GM21786 (cell line): Measurements from ENCODE around the gene CRYBG2.

ENCODE experiments used
- ATAC-seq: cut with Tn5 transposase; IDR thresholded peaks from one replicate; pipeline ENCODE4 v1.9.1; 2021; ENCODE audit not compliant: unreplicated experiment

Gene CRYBG2

GRCh38 chr1:26372039-26372438, 18.1 kb upstream of the CRYBG2 start:
- ATAC-seq, result no peak

GRCh38 chr1:26370591-26371382, 16.9 kb upstream of the CRYBG2 start:
- ATAC-seq, result no peak

GRCh38 chr1:26368486-26368885, 14.6 kb upstream of the CRYBG2 start:
- ATAC-seq, result no peak

GRCh38 chr1:26368006-26368405, 14.1 kb upstream of the CRYBG2 start:
- no peak for ATAC-seq

- no peak for ATAC-seq
Observed at GRCh38 chr1:26367441-26367840, 13.5 kb upstream of the CRYBG2 start.

GRCh38 chr1:26364956-26365355, 11.0 kb upstream of the CRYBG2 start:
- ATAC-seq, result no peak

- no peak for ATAC-seq
Observed at GRCh38 chr1:26363549-26364448, 9.9 kb upstream of the CRYBG2 start.

- no peak for ATAC-seq
Observed at GRCh38 chr1:26362331-26362730, 8.4 kb upstream of the CRYBG2 start.

- ATAC-seq, result no peak
Observed at GRCh38 chr1:26361605-26362122, 7.7 kb upstream of the CRYBG2 start.

GRCh38 chr1:26360807-26361604, 7.1 kb upstream of the CRYBG2 start:
- ATAC-seq, result no peak

GRCh38 chr1:26359981-26360806, 6.3 kb upstream of the CRYBG2 start:
- ATAC-seq, result no peak

- ATAC-seq, result no peak
Observed at GRCh38 chr1:26358411-26359384, 4.8 kb upstream of the CRYBG2 start.

- no peak for ATAC-seq
Observed at GRCh38 chr1:26357121-26357602, 3.2 kb upstream of the CRYBG2 start.

GRCh38 chr1:26356106-26356505, 2.2 kb upstream of the CRYBG2 start:
- no peak for ATAC-seq

- no peak for ATAC-seq
Observed at GRCh38 chr1:26354972-26355371, 1.0 kb upstream of the CRYBG2 start.

- no peak for ATAC-seq
Observed at GRCh38 chr1:26353210-26353859, 595 bp downstream of the CRYBG2 start.

GRCh38 chr1:26352338-26352679, 1.6 kb downstream of the CRYBG2 start:
- no peak for ATAC-seq

GRCh38 chr1:26351590-26352337, 2.2 kb downstream of the CRYBG2 start:
- no peak for ATAC-seq
